Measurements from ENCODE around the gene TXNDC5.

GRCh38 chr6:7905416-7905815 lies 5.2 kb downstream of the TXNDC5 start:
- TF ChIP-seq CTCF (IDR thresholded peaks at IDR 0.05 in 8 of 11, conservative IDR thresholded peaks at IDR 0.05 in 3 of 11), result no peak
- TF ChIP-seq POLR2AphosphoS5 (IDR thresholded peaks at IDR 0.05), result no peak

Measured in spleen (tissue), 7 donors.